ENCODE results near the gene RFXAP. TPM values are rescaled to one million over a fixed set of nuclear protein-coding genes. Genes with fewer than 3 reads are reported as not detected.

RFXAP gene
- total RNA-seq, 1 donor from 2014 or later, result 6.3 TPM

GRCh38 chr13:36834299-36834698, 15.3 kb downstream of the RFXAP start:
- no peaks in the 10 kb centered on the region for H3K4me1 Mint-ChIP-seq (ENCODE audit: unreplicated experiment)
- no peak for DNase-seq (ENCODE audit: low spot score)
- H3K4me3 Mint-ChIP-seq (ENCODE audit: unreplicated experiment), result no peak overlapping the region
- no peak for TF ChIP-seq CTCF (IDR thresholded peaks at IDR 0.05; ENCODE audit: unreplicated experiment)
- no peaks in the 10 kb centered on the region for H3K9me3 Mint-ChIP-seq (ENCODE audit: unreplicated experiment)
- H3K27ac Mint-ChIP-seq (ENCODE audit: unreplicated experiment), result no peak overlapping the region
- H3K36me3 Mint-ChIP-seq (ENCODE audit: low read depth, unreplicated experiment), result no peaks in the 10 kb centered on the region
- no peaks in the 10 kb centered on the region for H3K27me3 Mint-ChIP-seq (ENCODE audit: unreplicated experiment)

- no peaks in the 10 kb centered on the region for H3K9me3 Mint-ChIP-seq (ENCODE audit: unreplicated experiment)
- H3K4me1 Mint-ChIP-seq (ENCODE audit: unreplicated experiment), result no peaks in the 10 kb centered on the region
- no peak for TF ChIP-seq CTCF (IDR thresholded peaks at IDR 0.05; ENCODE audit: unreplicated experiment)
- H3K36me3 Mint-ChIP-seq (ENCODE audit: low read depth, unreplicated experiment), result no peaks in the 10 kb centered on the region
- DNase-seq (ENCODE audit: low spot score), result no peak
- no peak overlapping the region for H3K27ac Mint-ChIP-seq (ENCODE audit: unreplicated experiment)
- no peak overlapping the region for H3K4me3 Mint-ChIP-seq (ENCODE audit: unreplicated experiment)
- H3K27me3 Mint-ChIP-seq (ENCODE audit: unreplicated experiment), result peaks cover 1% of the 10 kb centered on the region
Observed at GRCh38 chr13:36837354-36838092, 18.5 kb downstream of the RFXAP start.

- no peak for DNase-seq (ENCODE audit: low spot score)
- Mint-ChIP-seq H3K27me3 (ENCODE audit: unreplicated experiment) (peaks cover 1% of the 10 kb centered on the region), H3K36me3 (ENCODE audit: low read depth, unreplicated experiment) (no peaks in the 10 kb centered on the region), H3K4me1 (ENCODE audit: unreplicated experiment) (no peaks in the 10 kb centered on the region), H3K27ac (ENCODE audit: unreplicated experiment) (no peak overlapping the region), H3K4me3 (ENCODE audit: unreplicated experiment) (no peak overlapping the region), H3K9me3 (ENCODE audit: unreplicated experiment) (no peaks in the 10 kb centered on the region)
- no peak for TF ChIP-seq CTCF (IDR thresholded peaks at IDR 0.05; ENCODE audit: unreplicated experiment)
Observed at GRCh38 chr13:36839281-36839680, 20.3 kb downstream of the RFXAP start.

GRCh38 chr13:36839981-36840380, 21.0 kb downstream of the RFXAP start:
- no peak overlapping the region for H3K4me3 Mint-ChIP-seq (ENCODE audit: unreplicated experiment)
- no peak for DNase-seq (ENCODE audit: low spot score)
- no peaks in the 10 kb centered on the region for H3K9me3 Mint-ChIP-seq (ENCODE audit: unreplicated experiment)
- no peak overlapping the region for H3K27ac Mint-ChIP-seq (ENCODE audit: unreplicated experiment)
- TF ChIP-seq CTCF (IDR thresholded peaks at IDR 0.05; ENCODE audit: unreplicated experiment), result no peak
- H3K4me1 Mint-ChIP-seq (ENCODE audit: unreplicated experiment), result no peaks in the 10 kb centered on the region
- H3K36me3 Mint-ChIP-seq (ENCODE audit: low read depth, unreplicated experiment), result no peaks in the 10 kb centered on the region
- H3K27me3 Mint-ChIP-seq (ENCODE audit: unreplicated experiment), result peaks cover 1% of the 10 kb centered on the region

GRCh38 chr13:36840718-36841250, 21.8 kb downstream of the RFXAP start:
- H3K27me3 Mint-ChIP-seq (ENCODE audit: unreplicated experiment), result peaks cover 1% of the 10 kb centered on the region
- no peak overlapping the region for H3K27ac Mint-ChIP-seq (ENCODE audit: unreplicated experiment)
- no peak for TF ChIP-seq CTCF (IDR thresholded peaks at IDR 0.05; ENCODE audit: unreplicated experiment)
- no peak overlapping the region for H3K4me3 Mint-ChIP-seq (ENCODE audit: unreplicated experiment)
- no peaks in the 10 kb centered on the region for H3K36me3 Mint-ChIP-seq (ENCODE audit: low read depth, unreplicated experiment)
- no peak for DNase-seq (ENCODE audit: low spot score)
- H3K9me3 Mint-ChIP-seq (ENCODE audit: unreplicated experiment), result no peaks in the 10 kb centered on the region
- no peaks in the 10 kb centered on the region for H3K4me1 Mint-ChIP-seq (ENCODE audit: unreplicated experiment)

All from endothelial cell (in vitro differentiated cells).